Ectodermal cell (in vitro differentiated cells): ENCODE data around the gene MAFG.

Experiments used
- H3K27ac ChIP-seq: 2 replicates; pipeline ENCODE4 v1.7.0; 2013; ENCODE audit warnings: mild to moderate bottlenecking, low read depth, low read length; ENCODE audit not compliant: insufficient read depth, poor library complexity, severe bottlenecking
- H3K27me3 ChIP-seq: 2 replicates; pipeline ENCODE4 v1.7.0; 2013; ENCODE audit warnings: mild to moderate bottlenecking, low read length; ENCODE audit not compliant: insufficient read depth, control insufficient read depth, poor library complexity, severe bottlenecking
- H3K36me3 ChIP-seq: one replicate; pipeline ENCODE4 v1.7.0; 2013; ENCODE audit warnings: low read length; ENCODE audit not compliant: control insufficient read depth, insufficient read depth
- H3K4me1 ChIP-seq: one replicate; pipeline ENCODE4 v1.7.0; 2013; ENCODE audit warnings: low read length; ENCODE audit not compliant: control insufficient read depth, insufficient read depth
- H3K4me3 ChIP-seq: 2 replicates; pipeline ENCODE4 v1.7.0; 2013; ENCODE audit warnings: low read depth, low read length, control low read depth; ENCODE audit not compliant: insufficient read depth
- H3K9me3 ChIP-seq: 2 replicates; pipeline ENCODE4 v1.7.0; 2013; ENCODE audit warnings: mild to moderate bottlenecking, low read length, moderate library complexity; ENCODE audit not compliant: control insufficient read depth
- WGBS, 2 experiments: methylation state at CpG; one replicate each; pipeline ENCODE4 v1.1.7; 2013; ENCODE audit warnings: missing lambda C conversion rate in 2 of 2; 5-methylcytosine and 5-hydroxymethylcytosine counted together

The MAFG gene

GRCh38 chr17:81871387-81872230, 55.9 kb downstream of the MAFG start:
- Histone ChIP-seq H3K9me3 (no peaks in the 10 kb centered on the region), H3K27ac (peak overlapping the region; percentile 87), H3K27me3 (no peaks in the 10 kb centered on the region), H3K4me1 (peaks cover 34% of the 10 kb centered on the region), H3K36me3 (no peaks in the 10 kb centered on the region), H3K4me3 (peak overlapping the region; percentile 99)
- WGBS, 2 experiments, result 6% methylated on average over 86 of the region's 86 CpGs

DNA sequence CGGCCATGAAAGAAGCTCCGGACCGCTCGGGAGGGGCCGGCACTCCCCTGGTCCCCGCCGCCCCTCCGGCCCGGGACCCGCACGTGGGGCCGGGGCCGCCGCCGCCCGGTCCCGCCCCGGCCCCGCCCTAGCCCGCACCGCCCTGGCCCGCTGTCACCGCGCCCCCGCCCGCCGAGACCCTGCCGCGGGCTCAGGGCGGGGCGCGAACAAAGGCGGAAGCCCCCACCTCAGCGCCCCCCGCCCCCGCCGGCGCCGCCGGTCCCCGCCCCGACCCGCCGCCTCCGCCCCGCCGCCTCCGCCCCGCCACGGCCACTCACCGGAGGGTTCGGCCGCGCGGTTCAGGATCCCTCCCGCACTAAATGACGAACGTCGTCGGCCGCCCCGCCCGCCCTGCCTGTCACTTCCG, 56.6 kb downstream of the MAFG start, which contains the start of gene ARHGDIA:
Gene ARHGDIA (minus strand): TSS at position 357 of the 406 bp plus-strand sequence. CDS start 1,407 bp downstream, outside the sequence.
- H3K36me3 ChIP-seq, result no peaks in the 10 kb centered on the region
- 0% methylated on average over 64 of the region's 64 CpGs for WGBS, 2 experiments
- no peaks in the 10 kb centered on the region for H3K27me3 ChIP-seq
- no peaks in the 10 kb centered on the region for H3K9me3 ChIP-seq
- peak within 1 kb of the TSS; percentile 87 for H3K27ac ChIP-seq
- peaks cover 34% of the 10 kb centered on the region for H3K4me1 ChIP-seq
- peak within 1 kb of the TSS; percentile 99 for H3K4me3 ChIP-seq

GRCh38 chr17:81870131-81870980, 57.2 kb downstream of the MAFG start:
- H3K9me3 ChIP-seq, result no peaks in the 10 kb centered on the region
- H3K27ac ChIP-seq, result peak overlapping the region; percentile 9
- no peaks in the 10 kb centered on the region for H3K36me3 ChIP-seq
- H3K27me3 ChIP-seq, result no peaks in the 10 kb centered on the region
- 2% methylated on average over 65 of the region's 65 CpGs for WGBS, 2 experiments
- H3K4me1 ChIP-seq, result peaks cover 34% of the 10 kb centered on the region
- peak overlapping the region; percentile 99 for H3K4me3 ChIP-seq

- H3K27ac ChIP-seq, result peak overlapping the region; percentile 9
- 48 to 51% methylated on average over 52 of the region's 52 CpGs for WGBS, 2 experiments
- H3K4me1 ChIP-seq, result peaks cover 34% of the 10 kb centered on the region
- H3K36me3 ChIP-seq, result no peaks in the 10 kb centered on the region
- H3K27me3 ChIP-seq, result no peaks in the 10 kb centered on the region
- no peaks in the 10 kb centered on the region for H3K9me3 ChIP-seq
- H3K4me3 ChIP-seq, result peak overlapping the region; percentile 99
Measured at GRCh38 chr17:81869221-81870130, 58.1 kb downstream of the MAFG start.

GRCh38 chr17:81868674-81869220, 58.8 kb downstream of the MAFG start:
- Histone ChIP-seq H3K9me3 (no peaks in the 10 kb centered on the region), H3K36me3 (peaks cover under 1% of the 10 kb centered on the region), H3K4me3 (no peak overlapping the region), H3K27me3 (no peaks in the 10 kb centered on the region), H3K4me1 (peaks cover 34% of the 10 kb centered on the region), H3K27ac (peak overlapping the region; percentile 16)
- 81 to 87% methylated on average over 30 of the region's 30 CpGs for whole genome bisulfite sequencing, 2 experiments
